Activated T-helper 1 cell treated with anti-CD3 and anti-CD28 coated beads, Interleukin-2, amount 50 U/mL, for 16 hours (primary cell): ENCODE data around the gene RAB25.
"Not testable (repeated sequence)": the region's sequence is repeated elsewhere in the genome, so short reads cannot be mapped to it uniquely, and the experiment has no call there.

Experiments used
- DNase-seq, 2 donors: peaks; one replicate each; pipeline ENCODE4 v3.0.0-alpha.2; 2020; ENCODE audit warnings: low read depth in 1 of 2, low spot score in 1 of 2

Gene RAB25

DNA sequence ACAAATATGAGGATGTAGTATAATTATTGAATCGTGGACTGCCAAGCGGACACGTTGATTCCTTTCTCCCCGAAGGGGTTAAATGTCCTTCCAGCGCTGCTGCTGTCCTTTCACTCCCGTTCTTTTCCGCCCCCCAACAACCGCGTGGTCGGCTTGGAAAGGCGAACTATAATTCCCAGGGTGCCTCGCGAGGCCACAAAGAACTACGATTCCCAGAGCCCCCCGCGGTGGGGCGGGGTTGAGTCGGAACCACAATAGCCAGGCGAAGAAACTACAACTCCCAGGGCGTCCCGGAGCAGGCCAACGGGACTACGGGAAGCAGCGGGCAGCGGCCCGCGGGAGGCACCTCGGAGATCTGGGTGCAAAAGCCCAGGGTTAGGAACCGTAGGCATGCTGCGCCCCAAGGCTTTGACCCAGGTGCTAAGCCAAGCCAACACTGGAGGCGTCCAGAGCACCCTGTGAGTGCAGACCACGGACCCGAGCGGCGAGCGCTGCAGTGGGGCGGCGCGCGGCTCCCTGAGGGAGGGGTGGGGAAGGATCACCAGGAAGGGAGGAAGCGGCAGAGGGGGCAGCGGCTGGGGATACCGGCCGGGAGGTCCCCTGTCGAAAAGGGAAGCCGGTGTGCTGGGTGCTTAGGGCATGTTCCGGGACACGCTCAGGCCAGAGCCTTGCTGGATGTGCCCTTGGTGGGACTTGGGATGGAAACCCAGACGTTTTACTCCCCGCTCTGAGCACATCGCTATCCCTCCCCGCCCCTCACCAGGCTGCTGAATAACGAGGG lies 6.3 kb upstream of the RAB25 start, which contains the start of gene LAMTOR2:
TSS of gene LAMTOR2 (plus strand) at position 283 of the 781 bp plus-strand sequence. CDS start at position 391, 108 bp downstream.
- DNase-seq = peak; percentile 90 to 91

DNA sequence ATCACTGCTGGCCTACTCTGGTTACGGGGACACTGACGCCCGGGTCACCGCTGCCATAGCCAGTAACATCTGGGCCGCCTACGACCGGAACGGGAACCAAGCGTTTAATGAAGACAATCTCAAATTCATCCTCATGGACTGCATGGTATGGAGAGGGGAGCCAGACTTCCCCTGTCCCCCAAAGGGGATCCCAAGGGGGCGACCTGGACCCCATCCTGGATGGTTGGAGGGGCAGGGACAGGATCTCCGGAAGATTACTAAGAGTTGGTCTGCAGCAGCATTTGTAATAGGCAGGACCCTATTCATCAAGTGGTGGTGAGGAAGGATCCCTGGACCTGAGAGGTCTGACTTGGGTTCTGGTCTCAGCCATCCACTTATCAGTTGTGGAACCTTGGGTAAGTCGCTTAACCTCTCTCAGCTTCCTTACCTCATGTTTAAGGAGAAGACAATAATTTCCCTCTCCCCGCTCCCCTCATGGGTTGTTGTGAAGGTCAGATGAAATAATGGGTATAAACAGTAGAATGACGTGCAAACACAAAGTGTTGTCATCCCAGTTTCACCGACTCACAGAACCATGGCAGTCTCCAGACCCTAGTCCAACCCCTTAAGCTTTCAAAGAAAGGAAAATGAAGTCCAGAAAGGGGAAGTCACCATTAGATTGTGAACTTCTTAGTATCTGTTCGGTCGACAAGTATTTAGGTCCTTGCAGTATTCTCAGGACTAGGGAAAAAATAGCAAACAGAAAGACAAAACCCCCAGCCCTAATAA lies 5.5 kb upstream of the RAB25 start:
- DNase-seq = no peak

DNA sequence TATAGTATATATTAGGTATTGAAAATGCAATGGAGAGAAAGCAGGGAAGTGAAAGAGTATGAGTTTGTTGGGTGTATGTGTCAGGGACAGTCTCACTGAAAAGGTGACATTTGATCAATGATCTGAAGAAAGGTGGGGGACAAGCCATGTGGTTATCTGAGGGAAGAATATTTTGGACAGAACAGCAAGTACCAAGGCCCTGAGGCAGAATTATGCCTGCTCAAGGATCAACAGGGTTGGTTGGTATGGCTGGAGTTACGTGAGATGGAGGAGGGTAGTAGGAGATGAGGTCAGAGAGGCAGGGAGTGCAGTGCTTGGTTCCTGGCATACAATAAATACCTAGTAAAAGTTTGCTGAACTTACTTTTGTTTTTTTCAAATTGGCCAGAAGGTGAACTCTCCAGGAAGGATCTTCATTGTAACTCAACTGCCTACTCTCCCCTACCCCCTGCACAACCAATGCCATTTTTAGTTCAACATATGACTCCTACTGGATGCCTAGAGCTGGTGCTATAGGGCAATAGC lies 4.6 kb upstream of the RAB25 start:
- DNase-seq = no peak

DNA sequence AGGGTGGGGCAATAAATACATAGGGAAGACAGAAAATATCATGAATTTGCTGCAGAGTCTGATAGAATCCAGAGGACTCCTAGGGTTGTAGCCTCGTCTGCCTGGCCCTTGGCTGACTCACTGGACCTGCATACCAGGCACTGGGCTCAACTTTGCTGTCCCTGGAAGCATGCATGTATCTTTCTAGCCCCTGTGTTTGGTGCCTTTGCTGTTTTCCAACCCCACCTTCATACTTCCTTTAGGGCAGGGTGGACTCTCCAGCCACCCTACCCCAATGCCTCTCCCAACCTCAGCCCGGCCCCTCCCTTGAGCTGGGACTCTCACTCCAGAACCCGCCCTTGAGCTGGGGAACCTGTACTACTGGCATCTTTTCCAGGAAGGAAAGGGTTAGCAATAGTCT lies 1.2 kb downstream of the RAB25 start:
- DNase-seq = no peak

DNA sequence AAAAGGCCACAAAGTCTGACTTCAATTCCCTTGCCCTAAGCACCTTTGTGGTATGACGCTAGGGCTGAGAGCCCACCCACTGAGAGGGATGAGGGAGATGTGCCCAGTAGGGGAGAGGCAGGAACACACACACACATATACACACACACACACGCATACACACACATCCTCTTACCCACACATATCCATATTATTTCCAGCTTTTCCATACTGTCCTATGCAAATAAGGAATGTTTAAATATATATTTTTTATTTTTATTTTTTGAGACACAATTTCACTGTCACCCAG lies 3.0 kb downstream of the RAB25 start:
- DNase-seq = no peak

DNA sequence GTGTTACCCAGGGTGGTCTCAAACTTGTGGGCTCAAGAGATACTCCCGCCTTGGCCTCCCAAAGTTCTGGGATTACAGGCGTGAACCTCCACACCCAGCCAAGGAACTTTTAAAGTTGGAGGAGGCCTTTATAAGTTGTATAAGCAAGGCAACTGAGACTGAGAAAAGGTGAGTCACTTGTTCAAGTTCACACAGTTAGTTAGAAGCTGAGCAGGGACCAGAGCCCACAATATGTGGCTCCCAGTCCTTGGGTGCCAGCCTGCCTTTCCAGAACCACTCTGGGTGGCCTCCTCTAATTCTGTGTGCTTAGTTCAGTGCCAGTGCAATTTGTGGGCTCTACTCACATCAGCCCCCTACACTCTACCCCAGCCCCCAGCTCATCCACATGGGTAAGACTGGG lies 3.7 kb downstream of the RAB25 start:
- DNase-seq = no peak

DNA sequence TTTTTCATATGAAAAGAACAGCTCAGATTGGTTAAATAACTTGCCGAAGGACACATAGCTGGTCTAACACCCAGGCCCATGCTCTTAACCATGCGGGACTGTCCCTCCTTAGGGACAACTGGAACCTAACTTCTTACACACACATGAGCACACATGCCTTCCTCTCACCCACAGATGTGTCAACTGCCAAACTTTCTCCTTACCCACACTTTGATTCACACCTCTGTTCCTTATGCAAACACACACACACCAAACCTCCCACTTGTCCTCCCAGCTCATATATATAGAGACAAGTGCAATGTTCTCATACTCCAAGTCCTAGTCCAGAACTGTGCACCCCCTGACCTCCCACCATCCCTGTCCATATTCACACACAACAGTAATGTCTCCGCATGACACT lies 4.3 kb downstream of the RAB25 start:
- DNase-seq = no peak

DNA sequence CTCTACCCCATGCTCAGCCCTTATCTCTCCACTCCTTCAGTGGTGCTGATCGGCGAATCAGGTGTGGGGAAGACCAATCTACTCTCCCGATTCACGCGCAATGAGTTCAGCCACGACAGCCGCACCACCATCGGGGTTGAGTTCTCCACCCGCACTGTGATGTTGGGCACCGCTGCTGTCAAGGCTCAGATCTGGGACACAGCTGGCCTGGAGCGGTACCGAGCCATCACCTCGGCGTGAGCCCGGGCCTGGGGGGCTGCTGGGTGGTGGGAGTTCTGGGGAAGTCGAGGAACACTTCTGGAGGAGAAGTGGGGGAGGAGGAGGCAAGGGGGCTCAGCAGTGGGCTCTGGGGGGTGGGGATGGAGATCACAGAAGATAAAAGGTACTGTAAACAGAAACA lies 4.9 kb downstream of the RAB25 start:
- DNase-seq = no peak

DNA sequence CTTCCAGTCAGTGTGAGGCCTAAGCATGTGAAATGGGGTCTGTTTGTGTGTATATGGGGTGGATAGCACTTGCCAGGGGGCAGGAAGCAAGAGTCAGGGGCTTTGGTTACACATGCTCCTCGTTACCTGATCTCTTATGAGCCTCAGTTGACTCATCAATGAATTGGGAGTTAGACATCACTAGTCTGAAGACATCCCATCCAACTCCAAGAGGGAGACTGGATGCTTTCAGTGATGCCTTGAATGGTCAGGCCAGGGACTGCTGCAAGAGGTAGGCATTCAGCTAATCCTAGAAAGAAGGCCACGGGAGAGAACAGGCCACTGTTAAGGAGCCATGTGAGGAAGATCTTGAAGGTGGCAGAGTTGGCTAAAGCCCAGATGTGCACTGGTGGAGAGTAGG lies 6.3 kb downstream of the RAB25 start:
- no peak for DNase-seq

DNA sequence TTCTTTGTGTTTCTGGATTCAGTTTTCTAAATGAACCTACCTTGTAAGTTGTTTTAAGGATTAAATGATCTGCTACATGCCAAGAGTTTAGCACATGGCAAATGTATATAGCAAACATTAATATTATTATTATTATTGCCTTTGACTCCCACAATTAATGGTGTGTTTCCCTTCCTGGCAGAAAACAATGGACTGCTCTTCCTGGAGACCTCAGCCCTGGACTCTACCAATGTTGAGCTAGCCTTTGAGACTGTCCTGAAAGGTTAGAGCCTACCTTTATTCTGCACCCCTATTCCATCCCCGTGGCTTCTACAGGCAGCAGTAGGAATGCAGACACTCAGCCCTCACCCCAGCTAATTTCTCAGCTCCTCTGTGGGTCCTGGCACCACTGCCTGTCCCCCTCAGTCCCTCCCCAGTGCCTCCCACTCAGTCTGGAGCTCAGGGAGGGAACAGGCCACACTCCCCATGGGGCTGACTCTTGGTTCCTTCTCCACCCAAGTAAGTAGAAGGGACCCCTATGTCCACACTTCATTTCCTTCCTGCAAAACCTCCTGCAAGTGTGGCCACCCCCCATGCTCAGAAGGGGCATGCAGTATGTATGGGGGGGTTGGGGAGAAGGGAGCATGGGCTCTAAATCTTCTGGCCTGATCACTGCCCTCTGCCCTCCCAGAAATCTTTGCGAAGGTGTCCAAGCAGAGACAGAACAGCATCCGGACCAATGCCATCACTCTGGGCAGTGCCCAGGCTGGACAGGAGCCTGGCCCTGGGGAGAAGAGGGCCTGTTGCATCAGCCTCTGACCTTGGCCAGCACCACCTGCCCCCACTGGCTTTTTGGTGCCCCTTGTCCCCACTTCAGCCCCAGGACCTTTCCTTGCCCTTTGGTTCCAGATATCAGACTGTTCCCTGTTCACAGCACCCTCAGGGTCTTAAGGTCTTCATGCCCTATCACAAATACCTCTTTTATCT lies 8.8 kb downstream of the RAB25 start:
- DNase-seq = no peak

DNA sequence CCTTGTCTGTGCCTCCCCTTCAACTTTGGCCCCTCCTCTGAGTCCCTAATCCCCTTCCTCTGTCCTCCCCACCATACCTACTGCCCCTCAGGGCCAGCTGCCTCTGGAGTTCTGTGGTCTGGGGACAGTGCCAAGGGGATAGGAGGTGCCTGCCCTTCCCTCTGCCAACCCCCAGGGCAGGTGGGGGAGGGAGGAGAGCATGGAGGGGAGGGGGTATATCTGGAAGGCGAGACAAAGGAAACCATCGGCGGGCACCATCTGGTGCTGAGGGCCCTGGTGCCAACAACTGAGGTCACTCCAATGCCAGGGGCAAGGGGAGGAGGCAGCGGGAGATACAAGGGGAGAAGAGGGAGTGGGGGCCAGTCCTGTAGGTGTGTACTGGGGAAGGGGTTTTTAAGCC lies 9.6 kb downstream of the RAB25 start:
- no peak for DNase-seq

DNA sequence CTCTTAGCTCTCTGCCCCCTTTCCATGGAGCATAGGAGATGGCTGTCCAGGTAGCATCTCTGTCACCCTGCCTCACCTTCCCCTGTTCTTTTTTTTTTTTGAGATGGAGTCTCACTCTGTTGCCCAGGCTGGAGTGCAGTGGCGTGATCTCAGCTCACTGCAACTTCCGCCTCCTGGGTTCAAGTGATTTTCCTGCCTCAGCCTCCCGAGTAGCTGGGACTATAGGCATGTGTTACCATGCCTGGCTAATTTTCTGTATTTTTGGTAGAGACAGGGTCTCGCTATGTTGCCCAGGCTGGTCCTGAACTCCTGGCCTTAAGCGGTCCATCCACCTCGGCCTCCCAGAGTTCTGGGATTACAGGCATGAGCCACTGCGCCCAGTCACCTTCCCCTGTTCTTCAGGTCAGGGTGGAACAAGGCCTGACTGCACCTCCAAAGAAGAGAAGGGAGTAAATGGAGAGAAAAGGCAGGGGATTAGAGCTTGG lies 10.4 kb downstream of the RAB25 start:
- DNase-seq = not testable (repeated sequence)

DNA sequence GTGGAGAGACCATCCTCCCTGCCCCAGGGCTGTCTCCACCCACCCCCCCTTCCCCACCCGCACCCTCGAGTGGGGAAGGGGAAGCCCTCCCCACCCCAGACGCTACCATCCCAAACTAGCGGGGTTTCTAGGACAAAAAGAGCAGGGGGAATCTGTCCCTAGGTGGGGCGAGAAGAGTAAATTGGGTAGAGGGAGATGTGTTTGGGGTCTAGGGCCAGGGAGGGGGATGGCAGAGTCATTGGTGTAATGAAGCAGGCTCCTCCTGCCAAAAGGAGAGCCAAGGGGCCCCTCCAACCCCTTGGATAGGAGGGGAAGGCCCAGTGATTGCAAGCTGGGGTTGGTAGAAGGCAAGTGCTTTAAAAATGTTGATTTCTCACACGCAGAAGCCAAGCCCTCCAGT lies 11.3 kb downstream of the RAB25 start:
- no peak for DNase-seq

DNA sequence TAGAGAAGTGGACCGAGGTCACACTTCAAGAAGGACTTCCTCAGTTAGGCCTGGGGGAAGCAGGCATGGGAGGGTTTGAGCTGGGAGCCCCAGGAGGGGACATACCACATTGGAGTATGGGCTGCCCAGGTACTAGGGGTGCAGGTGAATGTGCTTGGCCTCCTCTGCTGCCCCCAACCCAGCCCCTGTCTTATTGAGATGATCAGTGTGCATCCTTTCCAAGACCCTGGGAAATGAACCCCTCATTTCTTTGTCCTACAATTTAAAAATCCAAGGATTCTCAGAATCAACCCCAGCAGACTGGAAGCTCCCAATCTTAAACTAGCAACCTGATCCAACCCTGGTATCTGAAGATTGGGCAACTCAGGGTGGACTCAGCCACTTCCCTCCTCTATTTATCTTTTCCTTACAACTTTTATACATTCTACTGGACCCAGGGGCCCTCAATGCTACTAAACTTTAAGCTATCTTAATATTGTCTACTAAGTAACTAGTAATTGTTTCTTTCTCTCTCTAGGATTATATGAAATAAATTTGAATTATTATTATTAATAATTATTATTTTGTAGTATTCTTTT lies 12.2 kb downstream of the RAB25 start:
- DNase-seq = no peak

DNA sequence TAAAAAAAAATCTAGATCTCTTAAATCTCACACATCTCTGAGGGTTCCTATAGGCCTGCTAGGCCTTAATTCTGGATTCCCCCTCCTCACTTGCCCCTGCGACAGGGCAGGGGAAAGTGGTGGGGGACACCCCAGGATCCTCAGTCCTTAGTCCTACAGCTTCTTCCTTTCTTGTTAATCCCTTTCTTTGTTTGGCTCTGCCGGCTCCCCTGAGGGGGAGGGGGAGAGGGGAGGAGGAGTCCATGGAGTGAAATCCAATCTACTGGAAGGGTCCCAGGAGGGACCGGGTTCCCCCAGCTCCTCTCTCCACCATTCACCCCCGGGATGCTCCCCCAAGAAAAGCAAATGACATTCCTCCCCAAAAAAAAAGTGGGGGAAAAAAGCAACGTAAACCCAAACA lies 12.8 kb downstream of the RAB25 start:
- DNase-seq = no peak

DNA sequence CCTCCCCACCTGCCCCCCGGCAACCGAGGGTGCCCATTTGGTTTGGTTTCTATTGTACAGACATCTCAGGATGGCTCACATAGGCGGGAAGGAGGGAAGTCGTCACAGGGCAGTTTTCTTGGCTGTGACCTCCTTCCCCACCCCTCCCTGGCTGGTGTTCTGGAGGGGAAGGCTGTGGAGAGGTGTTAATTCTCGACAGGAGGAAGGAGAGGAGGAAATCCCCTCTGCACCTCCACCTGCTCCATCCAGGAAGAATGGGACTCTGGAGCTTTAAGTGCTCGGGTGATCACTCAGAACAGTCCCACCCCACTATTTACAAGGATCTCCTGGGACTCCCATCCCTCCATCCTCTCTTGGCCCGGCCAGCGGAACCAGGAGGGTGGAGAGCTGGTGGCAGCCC lies 13.7 kb downstream of the RAB25 start:
- no peak for DNase-seq

DNA sequence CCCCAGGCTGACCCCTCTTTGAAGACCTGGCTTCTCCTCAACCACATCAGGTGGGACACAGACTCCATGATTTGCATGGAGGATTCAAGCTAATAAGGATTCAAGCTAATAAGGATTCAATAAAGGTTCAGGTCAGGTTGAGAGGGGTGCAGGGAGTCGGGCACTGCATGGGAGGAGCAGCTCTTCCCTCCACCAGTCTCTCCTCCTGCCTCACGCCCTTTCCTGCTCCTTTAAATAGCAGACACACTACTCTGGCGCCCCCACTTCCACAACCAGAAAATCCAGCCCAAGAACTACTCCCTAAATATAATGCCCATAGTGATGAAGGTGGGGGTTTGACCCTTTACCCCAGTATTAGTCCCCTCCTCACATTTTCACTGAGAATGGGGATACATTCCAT lies 14.2 kb downstream of the RAB25 start:
- DNase-seq = no peak

DNA sequence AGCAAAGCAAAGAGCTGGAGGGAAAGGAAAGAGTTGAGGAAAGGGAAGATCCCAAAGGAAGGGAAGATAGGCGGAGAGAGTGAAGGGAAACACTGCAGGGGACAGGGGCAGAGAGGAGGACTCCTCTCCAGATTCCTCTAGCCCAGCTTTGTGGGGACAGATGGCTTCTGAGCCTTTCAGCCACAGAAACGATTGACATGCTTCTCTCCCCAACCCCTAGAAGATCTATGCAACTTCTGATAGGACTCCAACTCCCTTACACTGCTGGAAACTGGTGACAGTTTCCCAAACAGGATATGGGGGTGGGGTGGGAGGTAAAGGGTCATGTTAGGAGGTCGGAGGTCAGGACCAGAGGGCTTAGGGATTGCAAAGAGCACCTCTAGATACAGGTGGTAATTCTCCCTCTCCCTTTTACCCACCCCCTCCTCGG lies 14.8 kb downstream of the RAB25 start:
- no peak for DNase-seq

DNA sequence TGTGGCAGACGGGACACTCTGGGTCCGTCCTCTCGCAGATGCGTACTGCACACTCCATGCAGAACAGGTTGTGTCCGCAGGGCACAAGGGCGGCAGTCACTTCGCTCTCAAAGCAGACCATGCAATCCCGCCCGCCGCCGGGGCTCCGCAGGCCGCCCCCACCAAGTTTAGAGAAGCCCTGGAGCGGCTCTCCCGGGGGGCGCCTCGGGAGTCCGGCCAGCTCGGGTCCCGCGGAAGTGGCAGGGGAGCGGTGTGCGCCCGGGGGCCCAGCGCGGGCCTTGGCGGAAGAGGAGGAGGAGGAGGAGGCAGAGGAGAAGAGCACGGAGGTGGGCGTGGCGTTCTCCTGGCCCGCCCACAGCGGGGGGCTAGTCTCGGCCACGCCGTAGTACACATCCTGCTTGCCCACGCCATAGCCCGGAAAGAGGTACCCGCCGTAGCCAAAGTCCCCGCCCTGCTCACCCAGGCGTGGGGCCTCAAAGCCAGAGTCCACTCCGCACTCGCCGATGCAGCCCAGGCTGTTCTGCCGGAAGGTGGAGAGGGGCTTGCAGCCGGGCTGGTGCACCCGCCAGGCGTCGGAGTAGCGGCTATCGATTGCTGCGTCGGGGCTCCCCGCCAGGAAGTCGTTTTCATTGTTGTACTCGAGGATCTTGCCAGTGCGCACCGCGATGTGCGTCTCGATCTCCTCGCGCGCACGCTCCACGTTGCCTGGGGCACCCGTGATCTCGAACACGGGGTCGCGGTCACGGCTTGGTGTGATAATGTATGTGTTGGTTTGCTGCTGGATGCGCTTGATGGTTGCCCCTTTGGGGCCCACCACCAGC lies 15.9 kb downstream of the RAB25 start:
- no peak for DNase-seq

DNA sequence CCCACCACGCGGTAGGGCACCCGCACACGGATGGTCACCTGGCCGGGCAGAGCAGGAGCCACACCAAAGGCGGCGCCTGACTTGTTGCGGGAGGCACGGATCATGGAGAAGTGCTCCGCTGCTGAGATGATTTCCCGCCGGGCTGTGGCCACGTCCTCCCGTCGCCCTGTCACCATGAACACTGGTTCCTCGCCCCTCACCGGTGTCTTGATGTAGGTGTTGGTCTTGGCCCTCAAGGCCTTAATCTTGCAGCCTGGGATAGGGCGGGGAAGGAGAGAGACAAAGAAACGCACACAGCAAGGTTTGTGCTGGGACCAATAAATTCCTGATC lies 16.4 kb downstream of the RAB25 start:
- DNase-seq = no peak
